CD4-positive, alpha-beta T cell treated with Interleukin-12 subunit alpha and Interleukin-12 subunit beta, for 1 hour (primary cell): Measurements from ENCODE around the gene GLIPR2.
"Not testable (repeated sequence)": the region's sequence is repeated elsewhere in the genome, so short reads cannot be mapped to it uniquely, and the experiment has no call there.

Experiments
- DNase-seq: peaks from one replicate; pipeline ENCODE4 v3.0.0-alpha.2; 2020

Gene GLIPR2

GRCh38 chr9:36165826-36166167, 29.3 kb downstream of the GLIPR2 start:
- no peak for DNase-seq

GRCh38 chr9:36166168-36166927, 29.8 kb downstream of the GLIPR2 start:
- peak; percentile 87 for DNase-seq

GRCh38 chr9:36169166-36169565, 32.6 kb downstream of the GLIPR2 start, which contains the start of gene CCIN:
TSS of gene CCIN (plus strand) at chr9:36169388. CDS start at chr9:36169503, 115 bp downstream.
- no peak for DNase-seq

- DNase-seq: no peak
Measured at GRCh38 chr9:36169708-36170107, 33.2 kb downstream of the GLIPR2 start.

- no peak for DNase-seq
Measured at GRCh38 chr9:36170531-36170930, 34.0 kb downstream of the GLIPR2 start.

- no peak for DNase-seq
Measured at GRCh38 chr9:36173861-36174260, 37.3 kb downstream of the GLIPR2 start.

GRCh38 chr9:36174271-36174670, 37.7 kb downstream of the GLIPR2 start:
- no peak for DNase-seq

GRCh38 chr9:36174731-36175130, 38.2 kb downstream of the GLIPR2 start:
- DNase-seq: no peak

GRCh38 chr9:36175209-36175608, 38.7 kb downstream of the GLIPR2 start:
- not testable (repeated sequence) for DNase-seq

GRCh38 chr9:36176496-36176895, 40.0 kb downstream of the GLIPR2 start:
- not testable (repeated sequence) for DNase-seq

- no peak for DNase-seq
Measured at GRCh38 chr9:36177571-36177970, 41.0 kb downstream of the GLIPR2 start.

GRCh38 chr9:36180243-36180642, 43.7 kb downstream of the GLIPR2 start:
- DNase-seq: not testable (repeated sequence)

GRCh38 chr9:36187414-36187813, 50.9 kb downstream of the GLIPR2 start:
- no peak for DNase-seq

- no peak for DNase-seq
Measured at GRCh38 chr9:36188212-36188611, 51.7 kb downstream of the GLIPR2 start.

GRCh38 chr9:36189976-36190375, 53.4 kb downstream of the GLIPR2 start:
- no peak for DNase-seq

- DNase-seq: peak; percentile 97
Measured at GRCh38 chr9:36190388-36191289, 54.1 kb downstream of the GLIPR2 start, which contains the start of gene CLTA. TSS of gene CLTA (plus strand) at chr9:36190921. CDS start at chr9:36191057, 136 bp downstream.

- DNase-seq: peak; percentile 43
Measured at GRCh38 chr9:36191290-36191645, 54.7 kb downstream of the GLIPR2 start.

- no peak for DNase-seq
Measured at GRCh38 chr9:36191686-36192085, 55.2 kb downstream of the GLIPR2 start.

- no peak for DNase-seq
Measured at GRCh38 chr9:36192196-36192595, 55.7 kb downstream of the GLIPR2 start.

GRCh38 chr9:36193023-36193422, 56.5 kb downstream of the GLIPR2 start:
- DNase-seq: no peak

- no peak for DNase-seq
Measured at GRCh38 chr9:36194326-36195000, 57.9 kb downstream of the GLIPR2 start.

- DNase-seq: no peak
Measured at GRCh38 chr9:36204906-36205547, 68.5 kb downstream of the GLIPR2 start.

- no peak for DNase-seq
Measured at GRCh38 chr9:36207016-36207415, 70.5 kb downstream of the GLIPR2 start.
